Epithelial cell of prostate (primary cell): Measurements from ENCODE around the gene SMCR8.
"Not testable (repeated sequence)": the region's sequence is repeated elsewhere in the genome, so short reads cannot be mapped to it uniquely, and the experiment has no call there.

Source experiments
- DNase-seq: peaks from one replicate; pipeline ENCODE4 v3.0.0-alpha.2; 2011; ENCODE audit warnings: low read depth, low spot score
- H3K27ac ChIP-seq: fragments of 450-650 bp; 2 replicates; pipeline ENCODE4 v1.5.1; 2017; ENCODE audit warnings: mild to moderate bottlenecking

Gene SMCR8

GRCh38 chr17:18318117-18318516, 3.0 kb downstream of the SMCR8 start:
- H3K27ac ChIP-seq: no peak overlapping the region
- DNase-seq: no peak

DNA sequence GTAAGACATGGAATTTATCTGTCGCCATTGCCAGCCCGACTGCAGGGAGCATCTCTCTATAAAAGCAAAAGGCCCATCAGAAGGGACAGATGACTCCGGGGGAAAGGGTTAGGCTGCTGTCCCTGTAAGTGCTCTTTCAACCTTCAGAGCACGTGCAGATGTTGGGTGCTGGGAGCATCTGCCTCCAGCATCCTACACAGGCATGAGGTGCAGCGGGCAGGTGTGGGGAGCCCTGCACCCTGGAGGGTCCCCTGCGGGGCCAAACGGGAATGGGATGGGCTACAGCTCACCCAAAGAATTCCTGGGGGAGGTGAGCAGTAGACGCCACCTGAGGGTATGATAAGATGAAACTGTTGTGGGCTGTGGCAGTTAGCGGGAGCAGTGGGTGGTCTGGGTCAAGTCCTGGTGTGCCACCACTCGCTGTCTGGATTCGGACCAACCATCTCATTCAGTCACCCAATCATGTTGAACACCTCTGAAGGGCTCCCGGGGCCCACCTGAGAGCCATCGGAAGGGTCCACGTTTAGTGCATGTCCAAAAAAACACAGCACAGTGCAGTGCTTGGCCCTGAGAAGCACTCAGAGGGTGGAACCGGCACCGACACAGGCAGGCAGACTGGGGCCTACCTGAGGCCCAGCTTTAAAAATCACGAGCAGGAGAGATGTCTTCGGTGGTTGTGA, 3.8 kb downstream of the SMCR8 start:
- H3K27ac ChIP-seq: no peak overlapping the region

DNA sequence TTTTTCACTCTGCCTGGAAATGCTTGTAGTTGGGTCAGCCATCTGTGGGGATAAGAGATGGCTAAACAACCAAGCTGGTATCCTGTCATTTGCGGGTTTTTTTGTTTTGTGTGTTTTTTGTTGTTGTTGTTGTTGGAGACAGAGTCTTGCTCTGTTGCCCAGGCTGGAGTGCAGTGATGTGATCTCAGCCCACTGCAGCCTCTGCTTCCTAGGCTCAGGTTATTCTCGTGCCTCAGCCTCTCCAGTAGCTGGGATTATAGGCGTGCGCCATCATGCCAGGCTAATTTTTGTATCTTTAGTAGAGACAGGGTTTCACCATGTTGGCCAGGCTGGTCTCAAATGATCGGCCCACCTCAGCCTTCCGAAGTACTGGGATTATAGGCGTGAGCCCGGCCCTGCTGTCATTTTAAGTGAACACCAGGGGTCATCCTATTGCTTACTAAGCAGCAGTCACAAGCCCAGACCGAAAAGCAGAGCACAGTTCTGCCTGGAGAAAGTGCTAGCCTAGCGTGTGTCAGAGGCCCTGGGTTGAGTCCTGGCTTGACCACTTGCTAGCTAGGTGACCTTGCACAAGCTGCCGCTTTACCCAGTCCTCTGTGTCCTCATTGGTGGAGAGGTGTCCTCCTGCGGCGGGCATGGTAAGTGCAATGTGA, 4.6 kb downstream of the SMCR8 start:
- no peak overlapping the region for H3K27ac ChIP-seq
- peak; percentile 10 for DNase-seq

More for the DNA sequence above, 3.8 kb downstream of the SMCR8 start:
- no peak for DNase-seq

DNA sequence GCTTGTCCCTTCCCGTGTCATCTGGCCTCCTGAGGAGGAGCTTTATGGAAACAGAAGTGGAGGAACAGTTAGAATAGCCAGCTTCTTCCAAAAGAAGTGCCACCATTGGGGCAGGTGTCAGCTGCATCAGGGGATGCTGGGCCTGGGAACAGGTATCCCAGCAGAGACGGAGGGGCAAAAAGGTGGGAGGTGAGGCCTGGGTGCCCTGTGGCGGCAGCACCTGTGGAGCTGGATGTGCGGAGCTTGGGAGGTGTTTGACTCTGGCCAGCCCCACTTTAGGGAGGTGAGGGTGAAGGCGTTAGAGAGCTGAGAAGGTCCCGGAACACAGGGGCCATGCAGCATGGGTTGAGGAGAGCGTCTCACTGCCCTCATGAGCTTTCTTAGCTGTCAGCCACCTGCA, 5.2 kb downstream of the SMCR8 start:
- no peak for DNase-seq
- H3K27ac ChIP-seq: no peak overlapping the region

DNA sequence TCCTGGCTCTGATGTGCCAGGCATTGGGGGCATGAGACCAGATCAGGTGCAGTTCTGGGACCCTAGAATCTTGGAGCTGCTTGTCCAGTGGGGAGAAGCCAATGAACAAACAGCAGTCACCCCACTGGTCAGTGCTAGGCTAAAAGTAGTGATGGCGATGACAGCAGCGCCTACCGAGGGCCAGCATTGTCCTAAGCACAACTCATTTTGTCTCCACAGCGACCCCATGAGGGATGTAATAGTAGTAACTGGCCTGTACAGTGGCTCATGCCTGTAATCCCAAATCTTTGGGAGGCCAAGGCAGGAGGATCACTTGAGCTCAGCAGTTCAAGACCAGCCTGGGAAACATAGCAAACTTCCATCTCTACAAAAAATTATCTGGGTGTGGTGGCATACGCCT, 6.2 kb downstream of the SMCR8 start:
- no peak overlapping the region for H3K27ac ChIP-seq
- DNase-seq: no peak

- no peak overlapping the region for H3K27ac ChIP-seq
- DNase-seq: no peak
Observed at GRCh38 chr17:18322522-18322921, 7.4 kb downstream of the SMCR8 start.

DNA sequence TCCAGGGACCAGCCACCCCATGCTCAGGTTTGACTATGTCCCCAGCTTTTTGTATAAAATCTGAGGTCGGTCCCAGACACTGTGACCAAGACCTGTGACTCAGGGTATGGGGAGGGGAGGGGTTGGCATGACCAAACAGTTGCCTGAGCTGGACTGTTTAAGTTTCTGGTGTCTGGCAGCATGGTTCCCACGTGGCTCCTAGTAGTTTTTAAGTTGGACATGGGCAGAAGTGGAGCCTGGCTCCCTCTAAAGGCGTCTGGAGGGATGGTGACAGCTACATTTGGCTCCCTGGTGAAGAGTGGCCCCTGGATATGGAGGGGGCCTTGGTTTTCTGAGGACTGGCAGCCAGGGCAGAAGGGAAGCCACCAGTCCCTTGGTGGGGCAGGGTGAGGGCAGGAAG, 7.9 kb downstream of the SMCR8 start:
- no peak for DNase-seq
- H3K27ac ChIP-seq: no peak overlapping the region

GRCh38 chr17:18323507-18324139, 8.5 kb downstream of the SMCR8 start:
- no peak overlapping the region for H3K27ac ChIP-seq
- DNase-seq: no peak

DNA sequence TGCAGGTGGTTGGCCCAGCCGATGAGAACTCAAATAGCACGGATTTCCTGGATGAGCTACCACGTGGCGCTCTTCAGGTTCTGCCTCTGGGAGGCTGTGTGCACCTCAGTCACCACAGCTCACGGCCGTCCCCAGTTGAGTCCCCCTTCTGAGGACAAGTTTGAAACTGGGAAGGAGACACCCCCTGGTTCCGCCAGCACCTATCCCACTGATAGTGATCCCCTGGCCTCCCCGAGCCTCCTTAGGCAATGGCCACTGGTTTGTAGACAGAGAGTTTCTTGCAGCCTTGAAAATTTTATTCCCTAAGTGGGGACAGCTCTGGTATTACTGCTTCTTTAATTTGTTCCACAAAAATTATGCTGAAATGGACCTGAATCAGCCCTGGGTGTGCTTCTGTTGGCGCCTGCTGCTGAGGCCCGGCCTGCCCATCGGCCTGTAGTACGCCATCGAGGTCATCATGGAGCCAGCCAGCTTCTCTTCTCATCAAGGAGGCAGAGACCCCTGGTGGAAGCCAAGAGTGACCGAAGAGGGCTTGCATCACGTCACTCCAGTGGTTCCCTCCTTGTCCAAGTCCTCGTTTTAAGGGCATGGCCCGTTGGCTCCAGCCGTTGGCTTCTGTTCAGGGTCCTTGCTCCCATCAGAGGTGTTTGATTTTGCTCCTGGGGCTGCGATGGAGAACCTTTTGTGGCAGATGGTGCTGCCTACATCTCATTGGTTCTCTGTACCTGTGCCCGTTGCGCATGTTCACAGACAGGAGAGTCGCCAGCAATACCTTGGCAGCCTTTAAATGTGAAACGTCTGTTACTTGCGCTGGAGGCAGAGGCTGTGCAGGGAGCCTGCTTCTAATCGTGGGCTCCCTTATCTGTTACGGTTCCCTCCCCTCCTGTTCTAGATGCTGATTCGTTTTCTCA, 9.3 kb downstream of the SMCR8 start:
- DNase-seq: no peak
- no peak overlapping the region for H3K27ac ChIP-seq

DNA sequence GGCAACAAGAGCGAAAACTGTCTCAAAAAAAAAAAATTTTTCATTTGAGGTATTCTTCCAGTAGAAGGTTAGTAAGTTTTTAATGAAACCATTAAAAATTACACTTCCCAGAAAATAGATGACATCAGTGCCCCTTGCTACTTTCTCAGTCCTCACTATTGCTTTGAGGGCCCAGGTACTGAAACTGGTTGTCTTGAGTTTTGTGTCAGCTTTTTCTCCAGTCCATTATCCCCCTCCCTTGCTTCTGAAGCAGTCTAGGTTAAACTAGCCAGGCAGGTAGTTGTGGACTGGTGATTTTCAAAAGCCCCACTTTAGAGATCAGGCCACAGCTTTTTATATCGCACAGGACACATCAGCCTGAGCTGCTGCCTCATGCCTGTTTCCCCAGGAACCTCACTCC, 10.9 kb downstream of the SMCR8 start:
- no peak overlapping the region for H3K27ac ChIP-seq

DNA sequence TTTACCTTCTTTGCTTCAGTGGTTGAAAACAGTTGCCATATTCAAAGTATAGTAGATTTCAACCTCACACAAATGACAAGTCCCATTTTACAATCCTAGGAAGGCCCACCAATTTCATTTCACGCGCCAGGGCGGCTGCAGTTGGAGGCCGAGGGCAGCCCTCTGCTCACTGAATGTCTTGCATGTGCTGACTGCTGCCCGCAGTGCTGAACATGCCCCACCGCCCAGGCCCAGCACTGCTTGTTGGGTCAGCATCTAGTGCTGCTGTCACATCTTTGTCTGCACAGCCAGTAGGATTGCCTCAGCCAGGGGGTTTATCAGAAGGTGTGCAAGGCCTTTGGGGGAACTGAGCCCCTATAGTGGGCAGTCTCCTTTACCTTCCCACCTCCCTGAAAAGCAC, 11.5 kb downstream of the SMCR8 start:
- DNase-seq: no peak

More for the DNA sequence above, 10.9 kb downstream of the SMCR8 start:
- DNase-seq: no peak

GRCh38 chr17:18327093-18327492, 12.0 kb downstream of the SMCR8 start:
- no peak for DNase-seq
- no peak overlapping the region for H3K27ac ChIP-seq

More for the DNA sequence above, 11.5 kb downstream of the SMCR8 start:
- no peak overlapping the region for H3K27ac ChIP-seq

GRCh38 chr17:18327556-18327955, 12.5 kb downstream of the SMCR8 start:
- DNase-seq: no peak

DNA sequence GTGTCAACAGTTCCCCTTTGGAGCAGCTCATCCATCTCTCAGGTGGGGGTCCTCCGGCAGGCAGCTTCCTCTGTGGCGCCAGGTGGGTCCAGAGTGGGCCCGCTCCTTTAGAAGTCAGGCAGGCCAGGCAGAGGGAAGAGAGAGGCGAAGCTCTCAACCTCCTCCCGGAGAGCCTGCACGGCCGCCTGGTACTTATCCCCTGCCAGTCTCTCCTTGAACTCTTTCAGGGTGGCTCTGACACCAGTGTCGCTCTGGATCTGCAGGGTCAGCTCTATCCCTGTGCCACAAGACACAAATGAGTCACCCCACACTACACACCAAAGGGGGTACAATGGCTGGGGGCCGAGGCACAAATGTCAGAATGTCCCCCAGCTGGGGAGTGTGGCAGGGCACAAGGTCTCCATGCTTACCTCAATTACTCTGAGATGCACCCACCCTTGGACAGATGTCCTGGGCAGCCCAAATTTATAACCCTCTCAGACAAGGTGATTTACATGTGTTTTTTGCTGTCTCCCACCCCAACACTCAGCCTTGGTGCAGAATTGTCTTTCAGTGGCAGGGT, 13.6 kb downstream of the SMCR8 start:
- DNase-seq: no peak
- H3K27ac ChIP-seq: no peak overlapping the region

More at GRCh38 chr17:18327556-18327955, 12.5 kb downstream of the SMCR8 start:
- no peak overlapping the region for H3K27ac ChIP-seq

DNA sequence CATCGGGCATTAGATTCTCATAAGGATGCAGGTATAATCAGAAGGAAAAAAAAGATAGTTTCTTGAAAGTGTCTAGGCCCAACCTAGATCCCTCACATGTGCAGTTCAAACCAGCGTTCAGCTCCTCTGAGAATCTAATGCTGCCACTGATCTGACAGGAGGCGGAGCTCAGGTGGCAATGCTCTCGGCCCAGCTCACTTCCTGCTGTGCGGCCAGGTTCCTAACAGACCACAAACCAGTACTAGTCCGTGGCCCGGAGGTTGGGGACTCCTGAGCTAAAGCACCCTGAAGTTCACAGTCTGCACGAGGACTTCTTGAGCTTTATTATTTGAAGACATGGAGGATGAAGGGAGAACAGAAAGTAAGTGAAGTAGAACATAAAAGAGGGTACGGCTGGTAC, 16.8 kb downstream of the SMCR8 start:
- DNase-seq: no peak
- H3K27ac ChIP-seq: no peak overlapping the region

- no peak for DNase-seq
- no peak overlapping the region for H3K27ac ChIP-seq
Observed at GRCh38 chr17:18332909-18333489, 17.9 kb downstream of the SMCR8 start.

GRCh38 chr17:18338158-18338557, 23.1 kb downstream of the SMCR8 start:
- DNase-seq, H3K27ac ChIP-seq: not testable (repeated sequence)

- H3K27ac ChIP-seq: no peak overlapping the region
- DNase-seq: no peak
Observed at GRCh38 chr17:18339933-18340332, 24.8 kb downstream of the SMCR8 start.

DNA sequence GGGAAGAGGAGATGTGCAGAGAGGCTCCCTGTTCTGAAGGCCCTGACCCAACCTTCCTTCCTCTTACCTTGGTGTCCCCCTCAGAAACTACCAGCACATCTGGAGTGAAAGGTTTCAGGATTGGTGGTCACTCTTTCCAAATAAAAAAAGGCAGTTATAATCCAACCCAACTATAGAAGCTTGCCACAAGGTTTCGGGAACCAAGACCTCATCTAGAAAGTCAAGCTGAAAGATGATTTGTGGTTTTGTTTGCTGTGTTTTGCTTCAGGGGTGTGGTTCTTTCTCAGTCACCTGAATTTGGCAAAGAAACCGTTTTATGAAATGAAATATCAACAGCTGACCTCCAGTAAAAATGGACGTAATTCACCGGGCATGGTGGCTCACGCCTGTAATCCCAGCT, 28.9 kb downstream of the SMCR8 start:
- H3K27ac ChIP-seq: no peak overlapping the region
- no peak for DNase-seq

DNA sequence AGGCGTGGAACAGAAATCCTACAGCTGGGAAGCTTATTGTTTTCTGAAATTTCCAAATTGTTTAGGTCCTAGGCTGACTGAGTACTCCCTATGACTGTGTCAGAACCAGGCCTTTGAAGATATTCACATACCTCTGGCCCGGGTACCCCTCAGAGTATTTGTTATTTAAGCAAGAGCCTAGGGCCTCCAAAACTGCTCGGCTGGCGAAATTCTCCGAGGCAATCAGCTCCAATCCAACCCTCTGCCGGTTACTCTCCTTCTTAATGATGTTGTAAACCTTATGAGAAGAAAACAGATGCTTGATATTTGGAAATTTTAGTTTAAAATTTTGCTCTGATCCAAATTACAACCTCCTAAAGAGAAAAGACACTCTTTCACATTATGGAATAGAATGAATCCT, 38.4 kb downstream of the SMCR8 start:
- no peak overlapping the region for H3K27ac ChIP-seq

More for the DNA sequence above, 38.4 kb downstream of the SMCR8 start:
- DNase-seq: no peak
